WTC11 (cell line): Measurements from ENCODE around the gene EIF4E3. TPM values are rescaled to one million over a fixed set of nuclear protein-coding genes. Genes with fewer than 3 reads are reported as not detected.

ENCODE experiments used
- ATAC-seq: fragments of 200-7000 bp; cut with Tn5 transposase; 2 replicates; pipeline ENCODE4 v1.10.0; 2021; ENCODE audit warnings: mild to moderate bottlenecking, moderate library complexity
- CTCF ChIA-PET: fragments of 300-600 bp; sonication (Branson Sonifier 250); formaldehyde crosslinking; loops from one replicate; lab custom pipeline; 2021; ENCODE audit warnings: antibody characterized with exemption; lab: Charles Lee
- POLR2A ChIA-PET: fragments of 350-600 bp; sonication (Branson Sonifier 250); formaldehyde crosslinking; loops from one replicate; lab custom pipeline; 2021; ENCODE audit warnings: antibody characterized with exemption; lab: Charles Lee
- DNase-seq: peaks from one replicate; pipeline ENCODE4 v3.0.0; 2021; ENCODE audit warnings: low spot score
- H3K27ac Mint-ChIP-seq: 2 replicates; pipeline ENCODE4 v1.8.0; 2021; ENCODE audit warnings: mixed read lengths
- H3K27me3 Mint-ChIP-seq: 2 replicates; pipeline ENCODE4 v1.8.0; 2021; ENCODE audit warnings: low read depth, mild to moderate bottlenecking, moderate library complexity, mixed read lengths
- H3K36me3 Mint-ChIP-seq: 2 replicates; pipeline ENCODE4 v1.8.0; 2021; ENCODE audit warnings: mixed read lengths
- H3K4me1 Mint-ChIP-seq: 2 replicates; pipeline ENCODE4 v1.8.0; 2022; ENCODE audit warnings: mixed read lengths
- H3K4me3 Mint-ChIP-seq: 2 replicates; pipeline ENCODE4 v1.8.0; 2021; ENCODE audit warnings: mild to moderate bottlenecking, moderate library complexity, mixed read lengths
- H3K9me3 Mint-ChIP-seq: 2 replicates; pipeline ENCODE4 v1.8.0; 2021; ENCODE audit warnings: mixed read lengths
- AFF4 ChIP-seq: sonication (generic); formaldehyde crosslinking; IDR thresholded peaks from 2 replicates; pipeline ENCODE4 v1.8.1; 2023; ENCODE audit warnings: mild to moderate bottlenecking, missing genetic modification reagents, borderline replicate concordance
- ARID4B ChIP-seq: sonication (generic); formaldehyde crosslinking; IDR thresholded peaks from 2 replicates; pipeline ENCODE4 v1.8.0; 2023; ENCODE audit warnings: missing genetic modification reagents, mild to moderate bottlenecking, borderline replicate concordance
- CBFB ChIP-seq: sonication (generic); formaldehyde crosslinking; IDR thresholded peaks from 2 replicates; pipeline ENCODE4 v1.8.1; 2022; ENCODE audit warnings: mild to moderate bottlenecking, low read depth, missing genetic modification reagents
- FOXK1 ChIP-seq: sonication (generic); formaldehyde crosslinking; IDR thresholded peaks from 2 replicates; pipeline ENCODE4 v1.8.0; 2022; ENCODE audit warnings: mild to moderate bottlenecking, moderate library complexity, missing genetic modification reagents
- GABPB1 ChIP-seq: sonication (generic); formaldehyde crosslinking; IDR thresholded peaks from 2 replicates; pipeline ENCODE4 v1.8.1; 2023; ENCODE audit warnings: mild to moderate bottlenecking, missing genetic modification reagents
- GTF2I ChIP-seq: fragments of 250-450 bp; sonication (Bioruptor Pico); conservative IDR thresholded peaks from 2 replicates; pipeline ENCODE4 v1.4.0; 2021; ENCODE audit warnings: mild to moderate bottlenecking
- JAZF1 ChIP-seq: fragments of 250-450 bp; sonication (Bioruptor Pico); IDR thresholded peaks from 2 replicates; pipeline ENCODE4 v1.9.0; 2021; ENCODE audit warnings: moderate library complexity, mild to moderate bottlenecking, inconsistent platforms
- KAT7 ChIP-seq: sonication (generic); formaldehyde crosslinking; IDR thresholded peaks from 2 replicates; pipeline ENCODE4 v1.8.1; 2023; ENCODE audit warnings: missing genetic modification reagents, mild to moderate bottlenecking, borderline replicate concordance
- MLX ChIP-seq: sonication (generic); formaldehyde crosslinking; IDR thresholded peaks from 2 replicates; pipeline ENCODE4 v1.8.1; 2023; ENCODE audit warnings: mild to moderate bottlenecking, missing genetic modification reagents, moderate library complexity
- NFE2L1 ChIP-seq: sonication (generic); formaldehyde crosslinking; IDR thresholded peaks from 2 replicates; pipeline ENCODE4 v1.8.1; 2023; ENCODE audit warnings: missing genetic modification reagents
- SP1 ChIP-seq: sonication (generic); formaldehyde crosslinking; conservative IDR thresholded peaks from 2 replicates; pipeline ENCODE4 v1.8.1; 2022; ENCODE audit warnings: missing genetic modification reagents
- STAT6 ChIP-seq: sonication (generic); formaldehyde crosslinking; conservative IDR thresholded peaks from 2 replicates; pipeline ENCODE4 v1.8.1; 2023; ENCODE audit warnings: mild to moderate bottlenecking, low read depth, missing genetic modification reagents, moderate library complexity
- ZMAT4 ChIP-seq: fragments of 250-450 bp; sonication (Bioruptor Pico); IDR thresholded peaks from 2 replicates; pipeline ENCODE4 v1.9.0; 2021; ENCODE audit warnings: mild to moderate bottlenecking
- ZNF281 ChIP-seq: sonication (generic); formaldehyde crosslinking; IDR thresholded peaks from 2 replicates; pipeline ENCODE4 v1.8.0; 2023; ENCODE audit warnings: mild to moderate bottlenecking, missing genetic modification reagents
- ZNF317 ChIP-seq: sonication (generic); formaldehyde crosslinking; IDR thresholded peaks from 2 replicates; pipeline ENCODE4 v1.8.1; 2023; ENCODE audit warnings: low read depth, mild to moderate bottlenecking, moderate library complexity, missing genetic modification reagents, borderline replicate concordance
- ZNF671 ChIP-seq: fragments of 250-450 bp; sonication (Bioruptor Pico); IDR thresholded peaks from 2 replicates; pipeline ENCODE4 v1.8.0; 2021; ENCODE audit warnings: mild to moderate bottlenecking
- ZSCAN18 ChIP-seq: fragments of 250-450 bp; sonication (Bioruptor Pico); IDR thresholded peaks from 2 replicates; pipeline ENCODE4 v2.1.2; 2022; ENCODE audit warnings: mild to moderate bottlenecking, moderate library complexity
- total RNA-seq: library from RNA; stranded (reverse); gene quantifications from 3 replicates; pipeline ENCODE4 v1.2.3, GENCODE V29; 2021

EIF4E3 gene
- total RNA-seq, 1 experiment from 2014 or later, result 16.5 TPM

GRCh38 chr3:71754610-71755253 is 29.5 kb upstream of the EIF4E3 start (continued):
- TF ChIP-seq AFF4 (CRISPR knock-in tag) (no peak), ZNF281 (no peak), GTF2I (CRISPR knock-in tag) (no peak), ZNF317 (no peak)

- Mint-ChIP-seq H3K4me3 (peak within 1 kb of the TSS; percentile 74), H3K36me3 (no peaks in the 10 kb centered on the region), H3K9me3 (no peaks in the 10 kb centered on the region), H3K4me1 (peaks cover 19% of the 10 kb centered on the region), H3K27me3 (peaks cover 48% of the 10 kb centered on the region), H3K27ac (no peak within 1 kb of the TSS)
- CTCF ChIA-PET, result interaction anchor here (1.7 kb wide), 1 partner anchor 43 kb away, joined by 5 read pairs; no protein-coding TSS in a partner anchor
- ATAC-seq (peak; percentile 53), DNase-seq (peak; percentile 45)
- POLR2A ChIA-PET, result no interaction called here
- TF ChIP-seq ZNF671 (CRISPR knock-in tag) (no peak), ZSCAN18 (CRISPR knock-in tag) (no peak), FOXK1 (CRISPR knock-in tag) (no peak), CBFB (CRISPR knock-in tag) (no peak), ZMAT4 (CRISPR knock-in tag) (no peak), KAT7 (peak; percentile 58; the same call in 1 of the 2 replicates), GABPB1 (CRISPR knock-in tag) (no peak), NFE2L1 (CRISPR knock-in tag) (no peak; the same call in 1 of the 2 replicates), JAZF1 (no peak), SP1 (CRISPR knock-in tag) (peak; percentile 64), ARID4B (0 out of 2 replicates have a peak, but pooled peaks have one; percentile 47), STAT6 (no peak), MLX (CRISPR knock-in tag) (no peak)
Measured at GRCh38 chr3:71753701-71754609, 28.8 kb upstream of the EIF4E3 start, which contains the start of gene GPR27. TSS of gene GPR27 (plus strand) at chr3:71753855. CDS start at chr3:71754050, 195 bp downstream.
